Measurements from ENCODE around the gene DHRS2. TPM values are rescaled to one million over a fixed set of nuclear protein-coding genes. Genes with fewer than 3 reads are reported as not detected.
A peak's percentile ranks its signal among the peaks of the same experiment; 100 is the strongest.

DHRS2 gene
- polyA plus RNA-seq, 1 donor, result 0.11 TPM

- no peak for DNase-seq (ENCODE audit: low read depth)
These were observed 23.4 kb upstream of the DHRS2 start for GRCh38 chr14:23612802-23613201.

GRCh38 chr14:23613242-23614070 lies 22.7 kb upstream of the DHRS2 start:
- DNase-seq (ENCODE audit: low read depth), result no peak

- DNase-seq (ENCODE audit: low read depth), result no peak
These were observed 21.8 kb upstream of the DHRS2 start for GRCh38 chr14:23614395-23614828.

- no peak for DNase-seq (ENCODE audit: low read depth)
These were observed 20.3 kb upstream of the DHRS2 start for GRCh38 chr14:23615856-23616255.

- DNase-seq (ENCODE audit: low read depth), result no peak
These were observed 18.6 kb upstream of the DHRS2 start for GRCh38 chr14:23617539-23617938.

- no peak for DNase-seq (ENCODE audit: low read depth)
These were observed 17.7 kb upstream of the DHRS2 start for GRCh38 chr14:23618415-23618988.

GRCh38 chr14:23620177-23620702 lies 15.9 kb upstream of the DHRS2 start:
- no peak for DNase-seq (ENCODE audit: low read depth)

GRCh38 chr14:23621204-23621931 lies 14.8 kb upstream of the DHRS2 start:
- no peak for DNase-seq (ENCODE audit: low read depth)

GRCh38 chr14:23621932-23622730 lies 14.0 kb upstream of the DHRS2 start:
- no peak for DNase-seq (ENCODE audit: low read depth)

- no peak for DNase-seq (ENCODE audit: low read depth)
These were observed 13.2 kb upstream of the DHRS2 start for GRCh38 chr14:23622990-23623389.

GRCh38 chr14:23623962-23624361 lies 12.2 kb upstream of the DHRS2 start:
- DNase-seq (ENCODE audit: low read depth), result no peak

- no peak for DNase-seq (ENCODE audit: low read depth)
These were observed 11.2 kb upstream of the DHRS2 start for GRCh38 chr14:23624830-23625404.

- no peak for DNase-seq (ENCODE audit: low read depth)
These were observed 9.2 kb upstream of the DHRS2 start for GRCh38 chr14:23626946-23627345.

- no peak for DNase-seq (ENCODE audit: low read depth)
These were observed 8.2 kb upstream of the DHRS2 start for GRCh38 chr14:23627961-23628360.

- DNase-seq (ENCODE audit: low read depth), result no peak
These were observed 7.0 kb upstream of the DHRS2 start for GRCh38 chr14:23629204-23629603.

GRCh38 chr14:23629832-23630396 lies 6.2 kb upstream of the DHRS2 start:
- DNase-seq (ENCODE audit: low read depth), result no peak

- no peak for DNase-seq (ENCODE audit: low read depth)
These were observed 5.5 kb upstream of the DHRS2 start for GRCh38 chr14:23630687-23631086.

- DNase-seq (ENCODE audit: low read depth), result no peak
These were observed 4.9 kb upstream of the DHRS2 start for GRCh38 chr14:23631234-23631633.

GRCh38 chr14:23631702-23632460 lies 4.3 kb upstream of the DHRS2 start:
- DNase-seq (ENCODE audit: low read depth), result peak; percentile 54

All from forelimb muscle (tissue), 1 donor.